CD14-positive monocyte (primary cell): ENCODE results near the gene MAP2K5. TPM values are rescaled to one million over a fixed set of nuclear protein-coding genes. Genes with fewer than 3 reads are reported as not detected.

Experiments
- DNase-seq, 3 donors: peaks; one replicate each; pipeline ENCODE4 v3.0.0-alpha.2; 2011 to 2022
- H2AFZ ChIP-seq: 2 replicates; pipeline ENCODE4 v1.6.0; 2012; ENCODE audit warnings: mild to moderate bottlenecking, low read depth, low read length, inconsistent platforms; ENCODE audit not compliant: insufficient read depth, poor library complexity, severe bottlenecking
- H3K27ac ChIP-seq, 2 donors: 1 replicate in 1 of 2; 2 replicates in 1 of 2; pipeline ENCODE4 v1.5.1; 2012 to 2013; ENCODE audit warnings: low read length in 2 of 2, control low read depth in 1 of 2, inconsistent platforms in 1 of 2, low read depth in 1 of 2, mild to moderate bottlenecking in 1 of 2
- H3K27me3 ChIP-seq, 2 donors: one replicate each; pipeline versions ENCODE4 v1.6.0 to v1.6.1; 2011 to 2013; ENCODE audit warnings: low read length in 2 of 2; ENCODE audit not compliant: control insufficient read depth in 2 of 2, insufficient read depth in 2 of 2
- H3K36me3 ChIP-seq, 2 donors: replicated peaks in 1 of 2; 1 replicate in 1 of 2; 2 replicates in 1 of 2; pipeline versions ENCODE4 v1.5.1 to v1.6.1; 2012 to 2013; ENCODE audit warnings: low read length in 2 of 2, control low read depth in 1 of 2, inconsistent platforms in 1 of 2, mild to moderate bottlenecking in 1 of 2; ENCODE audit not compliant: insufficient read depth in 2 of 2, control insufficient read depth in 1 of 2
- H3K4me1 ChIP-seq, 2 donors: 1 replicate in 1 of 2; 2 replicates in 1 of 2; pipeline versions ENCODE4 v1.5.1 to v1.6.1; 2012 to 2013; ENCODE audit warnings: low read length in 2 of 2, control low read depth in 1 of 2, inconsistent platforms in 1 of 2, mild to moderate bottlenecking in 1 of 2, moderate library complexity in 1 of 2; ENCODE audit not compliant: insufficient read depth in 2 of 2, control insufficient read depth in 1 of 2
- H3K4me2 ChIP-seq: replicated peaks from 2 replicates; pipeline ENCODE3; 2012; ENCODE audit warnings: low read length, moderate library complexity, mild to moderate bottlenecking; ENCODE audit not compliant: poor library complexity, severe bottlenecking; ENCODE audit errors: extremely low read depth
- H3K4me3 ChIP-seq, 3 experiments: fragments of 200-600 bp in 1 of 3; sonication (generic) in 1 of 3; replicated peaks in 1 of 3; 1 replicate in 2 of 3; 2 replicates in 1 of 3; pipeline ENCODE4 v1.5.1; 2011 to 2013; ENCODE audit warnings: low read length in 3 of 3, mild to moderate bottlenecking in 3 of 3, control low read depth in 2 of 3, low read depth in 2 of 3, inconsistent platforms in 1 of 3, moderate library complexity in 1 of 3
- H3K79me2 ChIP-seq: 2 replicates; pipeline ENCODE4 v1.6.0; 2012; ENCODE audit warnings: mild to moderate bottlenecking, control low read depth, inconsistent platforms, low read length, moderate library complexity; ENCODE audit not compliant: insufficient read depth
- H3K9ac ChIP-seq: 2 replicates; pipeline ENCODE4 v1.6.0; 2017; ENCODE audit warnings: low read length, mild to moderate bottlenecking; ENCODE audit not compliant: insufficient read depth, poor library complexity, severe bottlenecking
- H3K9me3 ChIP-seq, 2 donors: replicated peaks in 1 of 2; 1 replicate in 1 of 2; 2 replicates in 1 of 2; pipeline versions ENCODE4 v1.5.1 to v1.6.1; 2012 to 2013; ENCODE audit warnings: low read length in 2 of 2, control low read depth in 1 of 2; ENCODE audit not compliant: control insufficient read depth in 1 of 2, insufficient read depth in 1 of 2
- H4K20me1 ChIP-seq: 2 replicates; pipeline ENCODE4 v1.6.0; 2012; ENCODE audit warnings: mild to moderate bottlenecking, low read length, control low read depth, moderate library complexity; ENCODE audit not compliant: insufficient read depth
- H3K27ac Mint-ChIP-seq, 7 donors: one replicate each; pipeline ENCODE4 v1.8.0; 2020; ENCODE audit warnings: mild to moderate bottlenecking in 7 of 7, mixed read lengths in 7 of 7, moderate library complexity in 6 of 7, inconsistent platforms in 2 of 7
- H3K27me3 Mint-ChIP-seq, 3 donors: one replicate each; pipeline ENCODE4 v1.8.0; 2021 to 2022; ENCODE audit warnings: low read depth in 3 of 3, mild to moderate bottlenecking in 3 of 3, mixed read lengths in 3 of 3, moderate library complexity in 3 of 3, inconsistent platforms in 1 of 3
- H3K36me3 Mint-ChIP-seq, 2 donors: one replicate each; pipeline ENCODE4 v1.8.0; 2020; ENCODE audit warnings: mixed read lengths in 2 of 2, inconsistent platforms in 1 of 2, mild to moderate bottlenecking in 1 of 2
- H3K4me1 Mint-ChIP-seq: one replicate; pipeline ENCODE4 v1.8.0; 2020; ENCODE audit warnings: mild to moderate bottlenecking, mixed read lengths
- H3K4me3 Mint-ChIP-seq, 2 donors: one replicate each; pipeline ENCODE4 v1.8.0; 2020; ENCODE audit warnings: mild to moderate bottlenecking in 2 of 2, mixed read lengths in 2 of 2, moderate library complexity in 1 of 2
- H3K9me3 Mint-ChIP-seq, 7 donors: one replicate each; pipeline ENCODE4 v1.8.0; 2020 to 2022; ENCODE audit warnings: mixed read lengths in 7 of 7, mild to moderate bottlenecking in 6 of 7, moderate library complexity in 6 of 7, inconsistent platforms in 2 of 7
- CTCF ChIP-seq: fragments of 200-600 bp; IDR thresholded peaks from one replicate; pipeline ENCODE4 v1.8.0; 2022; ENCODE audit warnings: antibody characterized with exemption, mild to moderate bottlenecking
- WGBS: methylation state at CpG from one replicate; pipeline ENCODE4 v1.1.5; 2013; ENCODE audit warnings: missing lambda C conversion rate; ENCODE audit not compliant: insufficient coverage; 5-methylcytosine and 5-hydroxymethylcytosine counted together
- intact Hi-C, 2 donors: fragments of 100-400 bp; cut with micrococcal nuclease; formaldehyde crosslinking; loops; one replicate each; pipeline versions ENCODE4 v1.15.0 to v1.15.1; 2023
- polyA plus RNA-seq, 3 donors: library from polyadenylated mRNA; depleted of rRNA in 1 of 3; unstranded in 2 of 3; stranded (reverse) in 1 of 3; fragments of 300-500 nt in 2 of 3; fragments of >200 nt in 1 of 3; fragmentation: Illumina TruSeq in 2 of 3; gene quantifications; 1 replicate in 2 of 3; 2 replicates in 1 of 3; pipeline ENCODE4 v1.2.3, GENCODE V29; 2012 to 2021

The MAP2K5 gene
- polyA plus RNA-seq, 3 donors, result 10.2 to 11.3 (median 10.6) TPM

GRCh38 chr15:67833710-67834511, 291.4 kb downstream of the MAP2K5 start:
- Histone ChIP-seq H3K4me2 (peak overlapping the region; percentile 84), H4K20me1 (no peaks in the 10 kb centered on the region), H2AFZ (peak overlapping the region; percentile 7), H3K79me2 (no peaks in the 10 kb centered on the region), H3K27ac (no peak overlapping the region), H3K9me3 (peaks cover 0 to 30% of the 10 kb centered on the region in 2 donors), H3K27me3 (peaks cover 67 to 77% of the 10 kb centered on the region in 2 donors), H3K36me3 (no peaks in the 10 kb centered on the region), H3K9ac (no peak overlapping the region), H3K4me3 (peak overlapping the region in 2 of 3 experiments; percentile 12 to 71), H3K4me1 (peaks cover 49 to 72% of the 10 kb centered on the region in 2 donors)
- Mint-ChIP-seq H3K27ac (peak overlapping the region in 2 of 7 donors; percentile 19 to 30), H3K27me3 (peaks cover 71 to 87% (median 81%) of the 10 kb centered on the region in 3 donors), H3K4me1 (peaks cover 69% of the 10 kb centered on the region), H3K9me3 (peaks cover 0 to 29% (median 14%) of the 10 kb centered on the region in 7 donors), H3K4me3 (peak overlapping the region; percentile 82 to 92), H3K36me3 (peaks cover 9 to 17% of the 10 kb centered on the region in 2 donors)
- 2% methylated on average over 25 of the region's 44 CpGs for WGBS
- intact Hi-C loops, result loop anchor here (2.0 to 10.0 kb wide), 3 partner anchors 309 to 377 kb away; partner anchors contain the start of gene C15orf61 (in 2 of the 2)
- peak; percentile 70 for TF ChIP-seq CTCF
- DNase-seq, result peak in 1 of 3 donors; percentile 32

- intact Hi-C loops, result loop anchor here (2.0 to 10.0 kb wide), 3 partner anchors 310 to 378 kb away; partner anchors contain the start of gene C15orf61 (in 2 of the 2)
- H3K27ac Mint-ChIP-seq, result peak overlapping the region in 1 of 7 donors; percentile 19
These were observed 292.2 kb downstream of the MAP2K5 start for GRCh38 chr15:67834581-67835296.

More at GRCh38 chr15:67834581-67835296, 292.2 kb downstream of the MAP2K5 start:
- Histone ChIP-seq H3K27me3 (peaks cover 58 to 69% of the 10 kb centered on the region in 2 donors), H3K27ac (no peak overlapping the region), H3K36me3 (no peaks in the 10 kb centered on the region), H3K9ac (peak overlapping the region; percentile 10), H3K79me2 (no peaks in the 10 kb centered on the region), H3K4me3 (peak overlapping the region; percentile 18 to 71 (median 33)), H3K9me3 (peaks cover 0 to 30% of the 10 kb centered on the region in 2 donors), H3K4me1 (peaks cover 50 to 72% of the 10 kb centered on the region in 2 donors), H4K20me1 (no peaks in the 10 kb centered on the region), H3K4me2 (peak overlapping the region; percentile 84), H2AFZ (peak overlapping the region; percentile 71)
- 3% methylated on average over 58 of the region's 59 CpGs for WGBS
- Mint-ChIP-seq H3K27me3 (peaks cover 63 to 80% (median 73%) of the 10 kb centered on the region in 3 donors), H3K4me1 (peaks cover 66% of the 10 kb centered on the region), H3K9me3 (peaks cover 0 to 23% (median 14%) of the 10 kb centered on the region in 7 donors), H3K36me3 (peaks cover 9 to 17% of the 10 kb centered on the region in 2 donors), H3K4me3 (peak overlapping the region; percentile 79 to 92)
- no peak for TF ChIP-seq CTCF
- no peak for DNase-seq
